Panc1 (cell line): ENCODE measurements around the gene VWA3B. TPM values are rescaled to one million over a fixed set of nuclear protein-coding genes. Genes with fewer than 3 reads are reported as not detected.

Experiments used
- ATAC-seq: fragments of 200-7000 bp; cut with Tn5 transposase; 2 replicates; pipeline ENCODE4 v1.9.1; 2020; ENCODE audit warnings: mild to moderate bottlenecking, moderate library complexity
- BruUV-seq: library from RNA; stranded (reverse); fragments of 400-500 nt; replicated peaks from 2 replicates; lab custom pipeline; 2021; lab: Mats Ljungman, UMichigan
- CTCF ChIA-PET: fragments of 300-600 bp; sonication (Branson Sonifier 250); formaldehyde crosslinking; loops from one replicate; lab custom pipeline; 2022; ENCODE audit warnings: antibody characterized with exemption; lab: Charles Lee
- POLR2A ChIA-PET: fragments of 300-600 bp; sonication (Branson Sonifier 250); formaldehyde crosslinking; loops from one replicate; lab custom pipeline; 2022; ENCODE audit warnings: antibody characterized with exemption; lab: Charles Lee
- DNase-seq: peaks from one replicate; pipeline ENCODE4 v3.0.0-alpha.2; 2010; ENCODE audit warnings: low read depth, low spot score
- H3K27ac ChIP-seq: 2 replicates; pipeline ENCODE4 v1.5.1; 2011; ENCODE audit warnings: mild to moderate bottlenecking, low read length, inconsistent platforms
- H3K27me3 ChIP-seq: fragments of 200-500 bp; sonication (Bioruptor generic); 2 replicates; pipeline ENCODE4 v1.6.0; 2014; ENCODE audit warnings: low read length, inconsistent platforms; ENCODE audit not compliant: control insufficient read depth, insufficient read depth
- H3K36me3 ChIP-seq: fragments of 200-500 bp; sonication (Bioruptor generic); 2 replicates; pipeline ENCODE4 v1.5.1; 2014; ENCODE audit warnings: inconsistent platforms, mild to moderate bottlenecking, low read length, moderate library complexity; ENCODE audit not compliant: control insufficient read depth, insufficient read depth
- H3K4me1 ChIP-seq: 2 replicates; pipeline ENCODE4 v1.5.1; 2011; ENCODE audit warnings: inconsistent platforms, mild to moderate bottlenecking, low read length, moderate library complexity; ENCODE audit not compliant: control insufficient read depth, insufficient read depth
- H3K4me3 ChIP-seq, 2 experiments: 2 replicates each; pipeline ENCODE4 v1.5.1; 2011 to 2012; ENCODE audit warnings: low read depth in 2 of 2, low read length in 2 of 2, mild to moderate bottlenecking in 2 of 2, inconsistent platforms in 1 of 2, moderate library complexity in 1 of 2
- H3K9me3 ChIP-seq: fragments of 200-500 bp; sonication (Bioruptor generic); 2 replicates; pipeline ENCODE4 v1.5.1; 2014; ENCODE audit warnings: low read depth, mild to moderate bottlenecking, inconsistent platforms, low read length, moderate library complexity; ENCODE audit not compliant: control insufficient read depth, insufficient read depth
- POLR2AphosphoS5 ChIP-seq: IDR thresholded peaks from 2 replicates; pipeline ENCODE4 v1.6.1; 2012; ENCODE audit warnings: mild to moderate bottlenecking, low read depth, low read length, moderate library complexity
- SIN3A ChIP-seq: IDR thresholded peaks from 2 replicates; pipeline ENCODE4 v1.6.1; 2012; ENCODE audit warnings: low read depth, mild to moderate bottlenecking, low read length, moderate library complexity, borderline replicate concordance; ENCODE audit not compliant: insufficient read depth
- TCF7L2 ChIP-seq: IDR thresholded peaks from 2 replicates; pipeline ENCODE4 v1.6.1; 2011; ENCODE audit warnings: mild to moderate bottlenecking, low read depth, low read length, inconsistent platforms
- in situ Hi-C: cut with HindIII; loops from 2 replicates; pipeline ENCODE4 v1.10.0; 2016; ENCODE audit warnings: low sequenced_read_pairs, low pct_unique_long_range_greater_than_20kb
- intact Hi-C: fragments of 100-400 bp; cut with micrococcal nuclease; formaldehyde crosslinking; loops from one replicate; pipeline ENCODE4 v1.10.0; 2022; ENCODE audit not compliant: unreplicated experiment
- total RNA-seq: library from RNA; stranded (reverse); gene quantifications from one replicate; pipeline ENCODE4 v1.2.1, GENCODE V29; 2021; ENCODE audit not compliant: unreplicated experiment
- TF ChIP-seq, protein P1 (sequence below), 2 experiments: IDR thresholded peaks; 2 replicates each; pipeline ENCODE4 v1.6.1; 2011 to 2012; ENCODE audit warnings: low read depth in 2 of 2, control low read depth in 1 of 2, low read length in 1 of 2, mild to moderate bottlenecking in 1 of 2, moderate library complexity in 1 of 2; ENCODE audit not compliant: insufficient read depth in 1 of 2
- TF ChIP-seq, protein P2 (sequence below): fragments of 450-650 bp; IDR thresholded peaks from 2 replicates; pipeline ENCODE4 v1.5.1; 2017; ENCODE audit warnings: mild to moderate bottlenecking

The VWA3B gene
- total RNA-seq, 1 experiment from 2014 or later: not detected

GRCh38 chr2:98350411-98350810, 263.4 kb downstream of the VWA3B start:
- DNase-seq: no peak
- TF ChIP-seq TCF7L2 (no peak), SIN3A (no peak), POLR2AphosphoS5 (no peak)
- TF ChIP-seq, protein P1, sequence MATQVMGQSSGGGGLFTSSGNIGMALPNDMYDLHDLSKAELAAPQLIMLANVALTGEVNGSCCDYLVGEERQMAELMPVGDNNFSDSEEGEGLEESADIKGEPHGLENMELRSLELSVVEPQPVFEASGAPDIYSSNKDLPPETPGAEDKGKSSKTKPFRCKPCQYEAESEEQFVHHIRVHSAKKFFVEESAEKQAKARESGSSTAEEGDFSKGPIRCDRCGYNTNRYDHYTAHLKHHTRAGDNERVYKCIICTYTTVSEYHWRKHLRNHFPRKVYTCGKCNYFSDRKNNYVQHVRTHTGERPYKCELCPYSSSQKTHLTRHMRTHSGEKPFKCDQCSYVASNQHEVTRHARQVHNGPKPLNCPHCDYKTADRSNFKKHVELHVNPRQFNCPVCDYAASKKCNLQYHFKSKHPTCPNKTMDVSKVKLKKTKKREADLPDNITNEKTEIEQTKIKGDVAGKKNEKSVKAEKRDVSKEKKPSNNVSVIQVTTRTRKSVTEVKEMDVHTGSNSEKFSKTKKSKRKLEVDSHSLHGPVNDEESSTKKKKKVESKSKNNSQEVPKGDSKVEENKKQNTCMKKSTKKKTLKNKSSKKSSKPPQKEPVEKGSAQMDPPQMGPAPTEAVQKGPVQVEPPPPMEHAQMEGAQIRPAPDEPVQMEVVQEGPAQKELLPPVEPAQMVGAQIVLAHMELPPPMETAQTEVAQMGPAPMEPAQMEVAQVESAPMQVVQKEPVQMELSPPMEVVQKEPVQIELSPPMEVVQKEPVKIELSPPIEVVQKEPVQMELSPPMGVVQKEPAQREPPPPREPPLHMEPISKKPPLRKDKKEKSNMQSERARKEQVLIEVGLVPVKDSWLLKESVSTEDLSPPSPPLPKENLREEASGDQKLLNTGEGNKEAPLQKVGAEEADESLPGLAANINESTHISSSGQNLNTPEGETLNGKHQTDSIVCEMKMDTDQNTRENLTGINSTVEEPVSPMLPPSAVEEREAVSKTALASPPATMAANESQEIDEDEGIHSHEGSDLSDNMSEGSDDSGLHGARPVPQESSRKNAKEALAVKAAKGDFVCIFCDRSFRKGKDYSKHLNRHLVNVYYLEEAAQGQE (IDR thresholded peaks at IDR 0.05; ENCODE audit: insufficient read depth in 1 of 2, low read depth in 2 of 2, low read length in 1 of 2): no peak
- TF ChIP-seq, protein P2, sequence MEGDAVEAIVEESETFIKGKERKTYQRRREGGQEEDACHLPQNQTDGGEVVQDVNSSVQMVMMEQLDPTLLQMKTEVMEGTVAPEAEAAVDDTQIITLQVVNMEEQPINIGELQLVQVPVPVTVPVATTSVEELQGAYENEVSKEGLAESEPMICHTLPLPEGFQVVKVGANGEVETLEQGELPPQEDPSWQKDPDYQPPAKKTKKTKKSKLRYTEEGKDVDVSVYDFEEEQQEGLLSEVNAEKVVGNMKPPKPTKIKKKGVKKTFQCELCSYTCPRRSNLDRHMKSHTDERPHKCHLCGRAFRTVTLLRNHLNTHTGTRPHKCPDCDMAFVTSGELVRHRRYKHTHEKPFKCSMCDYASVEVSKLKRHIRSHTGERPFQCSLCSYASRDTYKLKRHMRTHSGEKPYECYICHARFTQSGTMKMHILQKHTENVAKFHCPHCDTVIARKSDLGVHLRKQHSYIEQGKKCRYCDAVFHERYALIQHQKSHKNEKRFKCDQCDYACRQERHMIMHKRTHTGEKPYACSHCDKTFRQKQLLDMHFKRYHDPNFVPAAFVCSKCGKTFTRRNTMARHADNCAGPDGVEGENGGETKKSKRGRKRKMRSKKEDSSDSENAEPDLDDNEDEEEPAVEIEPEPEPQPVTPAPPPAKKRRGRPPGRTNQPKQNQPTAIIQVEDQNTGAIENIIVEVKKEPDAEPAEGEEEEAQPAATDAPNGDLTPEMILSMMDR: no peak
- no TSS peak for BruUV-seq
- H3K4me1 ChIP-seq: no peaks in the 10 kb centered on the region
- H3K9me3 ChIP-seq: no peaks in the 10 kb centered on the region
- ChIA-PET POLR2A (interaction anchor here (0.5 kb wide), 1 partner anchor 939 kb away, joined by 5 read pairs; no protein-coding TSS in a partner anchor), CTCF (no interaction called here)
- intact Hi-C loops (no loop called here), in situ Hi-C loops (no loop called here)
- H3K27me3 ChIP-seq: peaks cover 14% of the 10 kb centered on the region
- no peaks in the 10 kb centered on the region for H3K36me3 ChIP-seq
- ATAC-seq: no peak
- no peak overlapping the region for H3K27ac ChIP-seq
- no peak overlapping the region for H3K4me3 ChIP-seq

- intact Hi-C loops (no loop called here), in situ Hi-C loops (no loop called here)
- TF ChIP-seq TCF7L2 (no peak), POLR2AphosphoS5 (no peak), SIN3A (no peak)
- TF ChIP-seq, protein P2: no peak
- TF ChIP-seq, protein P1 (IDR thresholded peaks at IDR 0.05; ENCODE audit: insufficient read depth in 1 of 2, low read depth in 2 of 2, low read length in 1 of 2): no peak
- Histone ChIP-seq H3K4me3 (no peak overlapping the region), H3K27me3 (peaks cover 6% of the 10 kb centered on the region; the same call in 1 of the 2 replicates), H3K36me3 (no peaks in the 10 kb centered on the region), H3K9me3 (no peaks in the 10 kb centered on the region), H3K4me1 (peaks cover 6% of the 10 kb centered on the region), H3K27ac (no peak overlapping the region)
- CTCF ChIA-PET: no interaction called here
- POLR2A ChIA-PET: no interaction called here
- DNase-seq (no peak), ATAC-seq (no peak)
- no TSS peak for BruUV-seq
Observed at GRCh38 chr2:98355881-98356280, 268.9 kb downstream of the VWA3B start.
